Bronchial epithelial cell (primary cell): ENCODE results near the gene SUCLG2. TPM values are rescaled to one million over a fixed set of nuclear protein-coding genes. Genes with fewer than 3 reads are reported as not detected.

Experiments used
- DNase-seq: peaks from one replicate; pipeline ENCODE4 v3.0.0-alpha.2; 2010; ENCODE audit warnings: low read depth
- FAIRE-seq: peaks from 2 replicates; lab custom pipeline; 2011; peaks lifted over from hg19 to GRCh38; lab: Jason Lieb, UNC
- H3K27me3 ChIP-seq: 2 replicates; pipeline ENCODE4 v1.5.1; 2011; ENCODE audit warnings: low read length; ENCODE audit not compliant: control insufficient read depth, insufficient read depth
- H3K36me3 ChIP-seq: 2 replicates; pipeline ENCODE4 v1.5.1; 2011; ENCODE audit warnings: low read length; ENCODE audit not compliant: control insufficient read depth, insufficient read depth
- H3K4me3 ChIP-seq: 2 replicates; pipeline ENCODE4 v1.5.1; 2011; ENCODE audit warnings: mild to moderate bottlenecking, low read depth, low read length, control low read depth
- CTCF ChIP-seq: IDR thresholded peaks from 2 replicates; pipeline ENCODE4 v1.5.1; 2011; ENCODE audit warnings: mild to moderate bottlenecking, moderate library complexity, low read length, control low read depth, inconsistent platforms; ENCODE audit not compliant: insufficient read depth, severe bottlenecking
- total RNA-seq: library from RNA; depleted of rRNA; stranded (reverse); fragments of >200 nt; gene quantifications from 2 replicates; pipeline ENCODE4 v1.2.1, GENCODE V29; 2014

SUCLG2 gene
- total RNA-seq, 1 donor from 2014 or later = 42.1 TPM

GRCh38 chr3:67620869-67621268 is 33.5 kb downstream of the SUCLG2 start:
- no peak for TF ChIP-seq CTCF
- no peak for DNase-seq
- Histone ChIP-seq H3K36me3 (peaks cover 2% of the 10 kb centered on the region), H3K4me3 (no peak overlapping the region), H3K27me3 (no peaks in the 10 kb centered on the region)
- no peak for FAIRE-seq

GRCh38 chr3:67619991-67620390 is 34.4 kb downstream of the SUCLG2 start:
- TF ChIP-seq CTCF = no peak
- DNase-seq (no peak), FAIRE-seq (peak; percentile 7)
- Histone ChIP-seq H3K36me3 (peaks cover 2% of the 10 kb centered on the region), H3K27me3 (no peaks in the 10 kb centered on the region), H3K4me3 (no peak overlapping the region)

- H3K4me3 ChIP-seq = no peak overlapping the region
- no peak for FAIRE-seq
- no peak for DNase-seq
- H3K27me3 ChIP-seq = no peaks in the 10 kb centered on the region
- H3K36me3 ChIP-seq = peaks cover 2% of the 10 kb centered on the region
- TF ChIP-seq CTCF = no peak
Measured at GRCh38 chr3:67617518-67617917, 36.9 kb downstream of the SUCLG2 start.

GRCh38 chr3:67616046-67616445 is 38.4 kb downstream of the SUCLG2 start:
- no peaks in the 10 kb centered on the region for H3K27me3 ChIP-seq
- peaks cover 2% of the 10 kb centered on the region for H3K36me3 ChIP-seq
- no peak for TF ChIP-seq CTCF
- DNase-seq (no peak), FAIRE-seq (no peak)
- no peak overlapping the region for H3K4me3 ChIP-seq

- H3K27me3 ChIP-seq = no peaks in the 10 kb centered on the region
- FAIRE-seq = no peak
- TF ChIP-seq CTCF = no peak
Measured at GRCh38 chr3:67614195-67614594, 40.2 kb downstream of the SUCLG2 start.

GRCh38 chr3:67610458-67610857 is 44.0 kb downstream of the SUCLG2 start:
- Histone ChIP-seq H3K36me3 (peaks cover 1% of the 10 kb centered on the region), H3K27me3 (no peaks in the 10 kb centered on the region), H3K4me3 (no peak overlapping the region)
- DNase-seq = peak; percentile 73
- FAIRE-seq = no peak
- no peak for TF ChIP-seq CTCF

More at GRCh38 chr3:67614195-67614594, 40.2 kb downstream of the SUCLG2 start:
- DNase-seq = no peak
- Histone ChIP-seq H3K4me3 (no peak overlapping the region), H3K36me3 (peaks cover 2% of the 10 kb centered on the region)
